GM18951 (cell line): Measurements from ENCODE around the gene UGT2B7.

Experiments used
- POLR2A ChIP-seq: IDR thresholded peaks from 4 replicates; pipeline ENCODE4 v1.6.1; 2011; ENCODE audit warnings: mild to moderate bottlenecking; ENCODE audit not compliant: insufficient read length, insufficient read depth; ENCODE audit errors: extremely low read depth
- in situ Hi-C: fragments of 300-500 bp; cut with MboI; formaldehyde crosslinking; loops from one replicate; pipeline ENCODE4 v1.12.0; 2022; ENCODE audit warnings: low sequenced_read_pairs, mixed read lengths, inconsistent platforms; ENCODE audit not compliant: unreplicated experiment

UGT2B7 gene

DNA sequence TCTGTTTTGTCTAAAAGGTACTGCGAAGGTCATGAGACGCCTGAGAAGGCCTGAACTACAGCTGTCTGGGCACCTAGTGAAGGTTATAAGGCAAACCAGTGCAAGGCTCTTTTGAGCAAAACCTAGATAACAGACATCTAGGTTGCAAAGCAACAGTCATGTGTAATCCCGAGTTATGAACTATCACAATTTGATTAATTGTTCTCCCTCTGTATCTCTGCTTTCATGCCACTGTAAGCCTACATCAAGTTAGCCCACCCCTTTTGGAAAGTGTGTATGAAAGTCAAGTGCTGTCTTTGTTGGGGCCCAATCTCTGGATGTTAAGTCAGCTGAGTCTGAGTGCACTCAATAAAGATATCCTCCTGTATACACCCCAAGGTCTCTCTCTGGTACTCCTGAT lies 31.9 kb upstream of the UGT2B7 start:
- no peak for TF ChIP-seq POLR2A
- in situ Hi-C loops: no loop called here

DNA sequence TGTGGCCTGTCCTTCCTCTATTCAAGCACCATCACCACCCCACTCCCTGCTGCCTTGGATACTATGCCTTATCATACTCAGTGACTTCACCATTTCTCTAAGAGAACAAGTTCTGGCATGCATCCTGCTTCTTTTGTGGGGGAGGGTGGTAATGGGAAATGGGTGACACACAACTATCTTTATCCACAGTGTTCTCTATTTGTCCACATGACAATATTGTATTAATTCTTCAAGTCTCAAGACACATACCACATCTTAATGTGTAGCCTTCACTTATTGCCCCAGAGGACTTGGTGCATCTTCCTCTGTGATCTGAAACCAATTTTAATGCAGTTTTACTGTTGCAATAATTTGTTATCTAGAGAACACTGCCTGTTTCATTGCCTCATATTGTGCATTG lies 29.3 kb upstream of the UGT2B7 start:
- TF ChIP-seq POLR2A: no peak
- in situ Hi-C loops: no loop called here

DNA sequence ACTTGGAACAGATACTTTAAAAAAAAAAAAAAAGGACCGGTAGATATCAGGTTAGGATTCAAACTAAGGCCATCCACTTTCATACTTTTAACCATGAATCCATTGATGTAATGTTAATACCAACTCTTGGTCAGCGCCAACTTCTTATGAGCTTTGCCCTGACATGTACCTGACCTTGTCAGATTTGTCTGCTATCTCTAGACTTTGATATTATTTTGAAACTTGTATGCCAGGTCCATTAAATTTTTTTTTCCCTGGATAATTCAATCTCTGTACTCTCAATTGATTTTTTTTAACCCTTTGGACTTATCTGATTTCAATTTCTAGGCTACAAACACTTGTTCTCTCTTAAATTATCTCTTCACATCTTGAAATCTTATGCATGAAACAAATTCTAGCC lies 27.2 kb upstream of the UGT2B7 start:
- in situ Hi-C loops: no loop called here
- TF ChIP-seq POLR2A: no peak

DNA sequence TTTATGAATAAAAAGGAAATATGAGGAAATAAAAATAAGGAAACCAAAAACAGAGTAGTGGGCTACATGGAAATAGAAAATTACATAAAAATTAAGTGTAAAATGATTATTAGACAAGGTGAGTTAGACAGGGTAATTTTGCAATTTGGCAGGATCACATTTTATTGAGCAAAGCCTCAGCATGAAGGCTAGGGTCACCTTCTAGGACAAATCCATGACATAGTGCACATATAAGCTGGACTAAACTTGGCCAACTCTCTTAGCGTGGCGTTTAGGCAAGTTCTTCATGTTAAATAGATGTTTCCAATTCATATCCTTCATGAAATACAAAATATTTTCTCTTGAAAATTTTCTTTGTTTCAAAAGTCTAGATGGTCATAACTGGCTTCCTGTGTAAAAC lies 25.7 kb upstream of the UGT2B7 start:
- in situ Hi-C loops: no loop called here
- no peak for TF ChIP-seq POLR2A

DNA sequence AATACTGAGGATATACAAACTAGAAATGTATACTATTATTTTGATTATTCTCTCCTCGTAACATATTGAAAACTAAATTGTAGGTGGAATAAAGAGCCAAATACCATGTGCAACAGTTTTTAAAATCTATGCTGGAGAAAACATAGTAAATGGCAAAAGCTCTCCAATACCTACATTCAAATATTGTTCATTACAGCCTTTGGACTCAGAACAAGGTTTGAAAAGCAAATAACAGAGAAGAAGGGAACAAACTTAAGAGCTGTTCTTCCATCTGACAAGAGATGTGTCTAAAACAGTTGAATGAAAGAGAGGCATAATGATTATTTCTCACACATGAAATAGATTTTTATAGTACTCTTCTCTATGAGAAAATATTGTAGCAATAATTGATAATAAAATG lies 25.0 kb upstream of the UGT2B7 start:
- TF ChIP-seq POLR2A: no peak
- in situ Hi-C loops: no loop called here

DNA sequence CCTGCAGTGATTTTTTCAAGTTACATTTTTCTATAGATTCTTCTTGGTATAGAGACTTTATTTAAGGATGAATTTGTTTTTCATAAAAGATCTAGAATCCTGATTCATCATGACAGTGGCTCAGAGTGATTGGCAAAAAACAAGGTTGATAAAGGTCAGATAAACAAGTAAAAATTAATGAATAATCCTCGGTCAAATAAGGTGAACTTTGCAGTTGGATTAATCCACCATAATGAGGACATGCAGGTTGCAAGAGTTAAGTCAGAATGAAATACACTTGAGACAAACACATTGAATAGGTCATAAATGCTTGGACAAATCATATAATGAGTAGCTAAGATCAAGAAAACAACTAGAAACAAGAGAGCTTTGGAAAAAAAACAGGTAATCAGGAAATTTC lies 22.9 kb upstream of the UGT2B7 start:
- in situ Hi-C loops: no loop called here
- no peak for TF ChIP-seq POLR2A

DNA sequence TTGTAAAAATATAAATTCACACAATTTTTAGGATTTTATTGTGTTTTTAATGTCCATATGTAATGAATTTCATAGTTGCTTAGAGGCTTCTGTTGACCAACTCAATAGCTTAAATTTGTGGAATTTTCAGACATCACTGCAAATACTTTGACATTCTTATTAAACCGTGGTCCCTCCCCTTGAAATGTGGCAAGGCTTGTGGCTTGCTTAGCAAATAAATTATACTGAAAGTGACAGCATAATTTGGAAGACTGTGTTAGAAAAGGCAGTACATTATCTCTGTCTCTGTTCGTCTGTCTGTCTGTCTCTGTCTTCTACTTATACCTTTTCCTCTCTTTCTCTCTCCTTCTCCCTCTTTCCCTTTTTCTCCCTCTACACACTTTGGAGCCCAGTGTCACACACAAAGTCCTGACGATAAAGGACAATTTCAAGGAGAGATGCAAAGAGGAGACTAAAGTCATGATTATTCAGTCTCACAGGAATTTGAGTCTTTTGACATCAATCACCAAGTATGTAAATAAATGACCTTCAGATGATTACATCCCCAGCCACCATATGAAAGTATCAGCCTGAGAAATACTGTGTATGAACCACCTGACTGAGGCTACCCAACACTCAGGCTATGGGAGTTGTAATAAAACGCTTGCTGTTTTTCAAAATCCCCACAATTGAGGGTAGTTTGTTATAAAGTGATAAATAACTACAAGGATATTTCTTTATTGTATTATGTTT lies 21.0 kb upstream of the UGT2B7 start:
- no peak for TF ChIP-seq POLR2A
- in situ Hi-C loops: no loop called here

DNA sequence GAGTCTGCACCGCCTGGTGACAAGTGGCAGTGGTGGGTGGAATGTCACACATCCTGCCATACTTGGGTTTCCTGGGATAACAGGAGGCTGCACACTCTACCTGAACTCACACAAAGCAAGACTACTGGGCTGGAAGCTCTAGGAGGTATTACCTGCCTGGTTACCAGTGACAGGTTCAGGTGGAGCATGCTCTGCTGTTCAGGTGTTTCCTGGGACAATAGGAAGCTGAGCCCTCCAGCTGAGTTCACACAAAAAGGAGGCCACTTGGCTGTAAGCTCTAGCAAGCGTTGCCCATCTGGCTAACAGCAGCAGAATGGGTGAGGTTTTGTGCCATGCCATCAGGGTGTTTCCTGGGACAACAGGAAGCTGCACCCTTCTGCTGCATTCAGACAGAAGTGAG lies 17.4 kb upstream of the UGT2B7 start:
- no peak for TF ChIP-seq POLR2A
- in situ Hi-C loops: no loop called here

DNA sequence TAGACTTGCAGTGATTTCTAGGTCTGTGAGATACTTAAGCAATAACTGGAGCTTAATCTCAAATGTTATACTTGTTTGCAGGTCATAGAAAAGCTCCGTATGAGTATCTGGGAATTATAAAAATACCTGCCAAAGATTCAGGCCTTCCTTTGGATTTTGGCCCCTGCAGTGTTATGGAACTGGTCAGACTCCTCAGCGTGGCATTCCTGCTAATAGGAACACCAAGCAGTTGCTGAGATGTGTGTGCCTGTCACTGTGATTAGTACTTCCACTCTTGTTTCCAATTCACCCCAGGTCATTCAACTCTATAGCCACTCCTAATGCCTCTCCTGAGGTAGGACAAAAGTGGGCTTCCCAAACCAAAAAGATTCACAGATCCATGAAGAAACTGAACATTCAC lies 7.8 kb upstream of the UGT2B7 start:
- in situ Hi-C loops: no loop called here

DNA sequence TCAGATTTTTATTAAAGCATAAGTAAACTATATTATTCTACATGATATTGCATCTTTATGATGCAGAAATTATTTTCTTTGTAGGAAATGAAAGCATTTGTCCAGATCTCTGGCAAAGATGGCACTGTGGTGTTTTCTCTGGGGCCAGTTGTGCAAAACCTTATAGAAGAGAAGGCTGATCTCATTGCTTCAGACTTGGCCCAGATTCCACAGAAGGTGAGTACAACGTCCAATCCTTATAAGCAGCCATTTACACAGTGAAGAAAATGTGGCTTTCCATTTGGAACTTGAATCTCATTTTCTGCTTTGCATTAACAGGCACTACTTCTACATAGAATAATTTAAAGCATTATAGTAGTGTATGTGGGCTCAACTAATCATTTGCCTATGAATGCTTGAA lies 6.9 kb upstream of the UGT2B7 start:
- TF ChIP-seq POLR2A: no peak
- in situ Hi-C loops: no loop called here

More for the DNA sequence above, 7.8 kb upstream of the UGT2B7 start:
- no peak for TF ChIP-seq POLR2A

DNA sequence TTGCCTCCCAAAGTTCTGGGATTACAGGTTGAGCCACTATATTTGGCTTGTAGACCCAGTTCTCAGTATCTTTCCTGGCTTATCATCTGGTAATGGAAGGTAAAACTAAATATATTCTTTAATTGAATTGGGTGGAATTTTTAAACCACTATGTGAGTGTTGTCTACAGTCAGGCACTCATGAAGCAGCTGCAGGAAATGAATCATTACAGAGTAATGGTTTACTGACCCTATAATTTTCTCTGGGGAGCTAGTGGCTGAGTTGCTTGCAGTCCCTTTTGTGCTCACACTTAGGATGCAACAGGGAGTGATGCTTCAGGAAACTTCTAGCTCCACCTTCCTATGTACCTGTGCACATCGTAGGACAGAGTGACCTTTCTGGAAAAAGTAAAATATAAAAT lies 4.1 kb upstream of the UGT2B7 start:
- in situ Hi-C loops: no loop called here

DNA sequence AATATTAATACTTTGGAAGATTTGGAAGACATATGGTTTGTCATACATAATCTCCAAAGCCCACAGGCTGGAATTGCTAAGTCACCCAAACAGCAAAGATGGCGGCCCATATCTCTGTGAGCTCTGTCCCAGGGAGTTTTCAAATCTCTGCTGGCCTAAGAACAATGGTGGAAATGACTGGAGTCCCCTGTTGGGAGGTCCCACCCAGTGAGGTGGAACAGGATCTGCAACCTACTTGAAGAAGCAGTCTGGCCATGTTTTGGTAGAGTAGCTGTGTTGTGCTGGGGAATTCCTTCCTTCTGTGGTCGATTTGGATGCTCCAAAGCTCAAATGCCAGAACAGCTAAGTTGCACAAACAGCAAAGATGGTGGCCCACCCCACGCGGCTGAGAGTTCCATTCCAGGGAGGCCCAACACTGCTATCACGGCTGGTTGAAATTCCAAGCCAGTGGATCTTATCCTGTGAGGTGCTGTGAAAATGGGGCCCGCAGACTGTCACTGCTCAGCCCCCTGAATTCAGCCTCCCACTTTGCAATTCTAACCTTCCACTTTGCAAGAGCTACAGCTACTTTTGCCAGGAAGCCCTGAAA lies 3.2 kb upstream of the UGT2B7 start:
- in situ Hi-C loops: no loop called here
- no peak for TF ChIP-seq POLR2A

More for the DNA sequence above, 4.1 kb upstream of the UGT2B7 start:
- TF ChIP-seq POLR2A: no peak

DNA sequence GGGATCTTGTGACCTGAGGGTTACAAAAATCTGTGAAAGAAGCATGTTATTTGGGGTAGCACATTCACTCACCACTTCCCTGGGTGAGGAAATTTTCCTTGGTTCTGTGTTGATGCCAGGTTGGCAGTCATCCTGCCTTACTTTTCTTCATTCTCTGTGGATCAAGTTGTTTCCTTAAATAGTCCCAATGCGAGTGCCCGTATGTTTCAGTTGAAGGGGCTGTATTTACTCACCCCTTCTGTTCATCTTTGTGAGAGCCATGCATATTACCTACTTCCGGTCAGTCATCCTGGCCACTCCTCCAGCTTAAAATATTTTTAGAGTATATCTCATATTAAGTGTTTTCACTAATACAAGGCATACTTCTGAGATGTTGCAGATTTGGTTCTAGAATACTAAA lies 2.6 kb upstream of the UGT2B7 start:
- in situ Hi-C loops: no loop called here

DNA sequence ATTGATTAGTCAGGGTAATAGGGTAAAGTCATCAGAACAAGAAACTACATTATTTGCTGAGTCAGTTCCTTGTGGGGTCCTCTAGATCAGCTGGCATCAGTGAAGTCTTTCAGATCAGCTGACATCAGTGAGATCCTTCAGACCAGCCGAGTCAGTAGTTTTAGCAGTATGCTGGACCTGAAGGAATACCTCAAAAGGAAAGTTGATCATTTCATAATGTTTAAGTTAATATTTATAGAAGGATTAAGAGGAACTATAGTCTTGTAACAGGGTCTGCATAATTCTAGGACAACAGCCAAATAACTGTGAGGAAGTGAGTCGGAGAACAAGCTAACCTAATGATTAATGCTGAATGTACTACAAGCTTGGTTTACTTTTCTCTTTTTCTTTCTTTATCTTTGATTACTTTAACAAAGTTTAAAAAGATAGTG lies 958 bp upstream of the UGT2B7 start:
- no peak for TF ChIP-seq POLR2A
- in situ Hi-C loops: no loop called here

More for the DNA sequence above, 2.6 kb upstream of the UGT2B7 start:
- TF ChIP-seq POLR2A: no peak
